GM12874 (cell line): Measurements from ENCODE around the gene SOCS3.

Experiments
- TF ChIP-seq, protein P1 (sequence below): IDR thresholded peaks from 2 replicates; pipeline ENCODE4 v1.5.1; 2011; ENCODE audit warnings: low read depth, mild to moderate bottlenecking, control low read depth, low read length, moderate library complexity; ENCODE audit not compliant: insufficient read depth

The SOCS3 gene

DNA sequence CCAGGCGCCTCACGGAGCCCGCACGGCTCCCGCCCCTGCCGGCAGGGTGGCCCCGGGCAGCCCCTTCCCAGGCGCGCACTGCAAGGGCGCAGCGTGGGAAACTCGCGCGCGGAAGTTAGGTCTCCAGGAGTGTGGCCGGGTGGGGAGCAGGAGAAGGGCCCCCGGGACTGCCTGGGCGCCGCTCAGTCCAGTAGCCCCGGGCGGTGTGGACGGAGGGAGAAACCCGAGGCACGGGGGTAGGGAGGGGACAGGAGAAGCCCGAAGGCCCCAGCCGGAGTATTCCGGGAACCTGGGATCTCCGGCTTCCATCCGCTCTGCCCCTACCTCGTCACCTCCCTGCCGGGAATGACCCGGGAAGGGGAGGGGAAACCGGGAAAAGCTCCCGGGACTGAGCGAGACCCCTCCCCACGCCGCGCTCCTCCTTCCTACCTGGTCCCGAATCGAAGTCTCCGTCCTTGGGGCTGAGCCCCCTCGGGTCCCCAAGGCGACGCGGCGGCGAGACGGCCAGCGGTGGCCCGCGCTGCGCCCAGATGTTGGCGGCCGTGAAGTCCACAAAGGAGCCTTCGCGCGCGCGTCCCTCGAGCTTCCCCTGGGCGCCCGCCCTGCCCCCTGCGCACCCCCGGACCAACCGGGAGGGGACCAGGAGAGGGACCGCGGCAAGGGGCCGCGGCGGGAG is 418 bp downstream of the SOCS3 start:
- TF ChIP-seq, protein P1, sequence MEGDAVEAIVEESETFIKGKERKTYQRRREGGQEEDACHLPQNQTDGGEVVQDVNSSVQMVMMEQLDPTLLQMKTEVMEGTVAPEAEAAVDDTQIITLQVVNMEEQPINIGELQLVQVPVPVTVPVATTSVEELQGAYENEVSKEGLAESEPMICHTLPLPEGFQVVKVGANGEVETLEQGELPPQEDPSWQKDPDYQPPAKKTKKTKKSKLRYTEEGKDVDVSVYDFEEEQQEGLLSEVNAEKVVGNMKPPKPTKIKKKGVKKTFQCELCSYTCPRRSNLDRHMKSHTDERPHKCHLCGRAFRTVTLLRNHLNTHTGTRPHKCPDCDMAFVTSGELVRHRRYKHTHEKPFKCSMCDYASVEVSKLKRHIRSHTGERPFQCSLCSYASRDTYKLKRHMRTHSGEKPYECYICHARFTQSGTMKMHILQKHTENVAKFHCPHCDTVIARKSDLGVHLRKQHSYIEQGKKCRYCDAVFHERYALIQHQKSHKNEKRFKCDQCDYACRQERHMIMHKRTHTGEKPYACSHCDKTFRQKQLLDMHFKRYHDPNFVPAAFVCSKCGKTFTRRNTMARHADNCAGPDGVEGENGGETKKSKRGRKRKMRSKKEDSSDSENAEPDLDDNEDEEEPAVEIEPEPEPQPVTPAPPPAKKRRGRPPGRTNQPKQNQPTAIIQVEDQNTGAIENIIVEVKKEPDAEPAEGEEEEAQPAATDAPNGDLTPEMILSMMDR = no peak

DNA sequence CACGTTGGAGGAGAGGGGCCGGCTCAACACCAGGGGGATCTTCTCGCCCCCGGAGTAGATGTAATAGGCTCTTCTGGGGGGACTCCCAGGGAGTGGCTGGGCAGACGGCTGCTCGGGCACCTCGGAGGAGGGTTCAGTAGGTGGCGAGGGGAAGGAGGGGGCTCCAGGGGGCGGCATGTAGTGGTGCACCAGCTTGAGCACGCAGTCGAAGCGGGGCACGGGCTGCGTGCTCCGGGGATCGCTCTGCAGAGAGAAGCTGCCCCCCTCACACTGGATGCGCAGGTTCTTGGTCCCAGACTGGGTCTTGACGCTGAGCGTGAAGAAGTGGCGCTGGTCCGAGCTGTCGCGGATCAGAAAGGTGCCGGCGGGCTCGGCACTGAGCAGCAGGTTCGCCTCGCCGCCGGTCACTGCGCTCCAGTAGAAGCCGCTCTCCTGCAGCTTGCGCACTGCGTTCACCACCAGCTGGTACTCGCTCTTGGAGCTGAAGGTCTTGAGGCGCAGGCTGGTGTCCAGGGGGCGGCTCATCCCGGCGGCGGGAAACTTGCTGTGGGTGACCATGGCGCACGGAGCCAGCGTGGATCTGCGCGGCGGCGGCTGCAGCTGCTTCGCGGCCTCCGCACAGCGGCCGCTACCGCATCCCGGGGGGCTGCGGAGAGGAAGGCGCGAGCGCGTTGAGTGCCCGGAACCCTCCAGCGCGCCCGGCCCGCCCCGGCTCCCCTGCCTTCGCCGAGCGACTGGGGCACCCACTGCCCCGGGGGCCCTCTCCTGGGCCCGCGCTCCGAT is 1.1 kb downstream of the SOCS3 start:
- TF ChIP-seq, protein P1 = no peak

DNA sequence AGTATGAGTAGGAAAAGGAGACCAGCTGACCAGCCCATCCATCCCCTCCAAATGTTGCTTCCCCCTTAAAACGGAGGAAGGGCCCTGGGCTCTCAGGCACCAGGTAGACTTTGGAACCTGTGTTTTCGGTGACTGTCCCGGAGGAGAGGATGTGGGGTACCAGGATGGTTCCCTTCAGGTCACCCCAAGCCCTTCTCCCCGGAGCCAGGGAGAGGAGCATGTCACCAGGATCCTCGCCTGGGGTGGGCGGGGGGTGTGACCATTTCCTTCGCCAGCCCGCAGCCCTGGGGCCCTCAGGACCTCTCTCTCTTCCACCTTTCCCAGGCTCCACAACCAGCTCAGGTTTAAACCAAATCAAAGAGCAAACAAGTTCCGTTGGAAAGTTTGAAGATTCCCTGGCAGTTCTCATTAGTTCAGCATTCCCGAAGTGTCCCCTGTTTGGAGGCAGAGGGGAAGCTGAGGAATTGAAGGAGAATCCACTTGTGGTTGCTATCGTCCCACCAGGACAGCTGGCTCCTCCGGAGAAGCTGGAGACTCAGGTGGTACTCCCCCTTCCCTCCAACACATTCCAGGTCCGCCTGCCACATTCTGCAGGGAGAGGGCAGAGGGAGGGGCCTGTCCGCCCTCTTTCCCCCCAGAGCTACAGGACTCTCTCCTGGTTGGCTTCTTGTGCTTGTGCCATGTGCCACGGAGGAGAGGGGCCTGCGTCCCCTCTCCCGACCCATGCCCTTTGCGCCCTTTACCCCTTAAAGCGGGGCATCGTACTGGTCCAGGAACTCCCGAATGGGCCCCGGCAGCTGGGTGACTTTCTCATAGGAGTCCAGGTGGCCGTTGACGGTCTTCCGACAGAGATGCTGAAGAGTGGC is 2.0 kb downstream of the SOCS3 start:
- TF ChIP-seq, protein P1 = no peak

DNA sequence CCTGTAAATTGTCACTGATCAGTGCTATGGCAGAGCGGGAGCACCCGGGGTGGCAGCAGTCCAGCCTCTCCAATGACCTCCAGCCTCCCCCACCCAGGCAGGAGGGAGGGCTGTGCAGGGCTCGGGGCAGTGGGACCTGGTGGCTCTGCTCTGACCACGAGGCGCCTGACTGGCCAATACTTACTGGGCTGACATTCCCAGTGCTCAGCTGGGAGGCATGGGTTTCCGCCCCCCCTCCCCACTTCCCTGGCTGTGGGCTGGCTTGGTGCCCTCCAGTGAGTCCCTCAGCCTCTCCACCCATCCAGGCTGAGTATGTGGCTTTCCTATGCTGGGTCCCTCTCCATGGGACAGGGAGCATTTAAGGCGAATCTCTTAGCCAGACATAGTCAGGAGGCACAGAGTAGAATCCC is 2.7 kb downstream of the SOCS3 start:
- TF ChIP-seq, protein P1 = no peak

DNA sequence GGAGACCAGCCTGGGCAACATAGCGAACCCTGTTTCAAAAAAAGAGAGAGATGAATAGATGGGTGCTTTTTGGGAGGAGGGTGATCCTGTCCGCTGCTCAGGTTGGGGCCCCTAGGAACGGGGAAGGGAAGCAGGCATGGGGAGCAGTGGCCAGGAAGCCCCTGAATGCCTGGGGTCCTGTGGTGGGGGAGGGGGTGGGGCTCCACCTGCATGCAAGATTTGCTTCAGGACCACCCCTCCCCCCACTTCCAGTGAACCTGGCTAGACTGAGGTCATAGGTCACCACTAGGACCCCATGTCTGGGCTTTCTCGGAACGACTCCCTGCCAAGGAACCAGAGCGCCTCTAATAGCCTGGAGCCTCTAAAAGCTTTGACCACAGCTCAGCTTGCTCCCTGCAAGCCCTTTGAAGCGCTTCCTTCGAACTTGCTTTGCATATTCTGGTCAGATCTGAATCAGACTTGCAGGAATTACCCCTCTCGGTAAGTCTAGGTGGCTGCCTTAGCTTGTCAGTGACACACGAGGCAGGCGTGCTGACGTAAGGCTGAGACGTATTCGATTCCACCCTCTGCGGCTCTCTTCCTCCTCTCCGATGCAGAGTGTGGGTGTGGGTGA is 3.7 kb downstream of the SOCS3 start:
- TF ChIP-seq, protein P1 = no peak

DNA sequence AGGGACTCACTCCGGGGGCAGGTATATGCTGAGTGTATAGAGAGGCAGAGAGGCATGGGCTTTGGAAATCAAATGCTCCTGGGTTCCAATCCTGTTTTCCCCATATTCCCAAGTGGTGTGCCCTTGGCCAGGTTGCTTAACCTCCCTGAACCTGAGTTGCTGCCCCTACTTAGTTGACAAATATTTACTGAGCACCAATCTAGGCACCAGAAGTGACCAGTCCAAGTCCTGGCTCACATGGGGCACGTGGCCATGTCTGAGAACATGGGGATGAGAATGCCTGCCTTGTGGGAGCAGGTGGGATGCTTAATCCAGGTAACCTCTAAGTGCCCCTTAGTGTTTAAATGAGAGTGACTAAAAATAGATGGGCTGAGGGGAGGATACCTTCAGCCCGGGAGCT is 4.2 kb downstream of the SOCS3 start:
- TF ChIP-seq, protein P1 = no peak

DNA sequence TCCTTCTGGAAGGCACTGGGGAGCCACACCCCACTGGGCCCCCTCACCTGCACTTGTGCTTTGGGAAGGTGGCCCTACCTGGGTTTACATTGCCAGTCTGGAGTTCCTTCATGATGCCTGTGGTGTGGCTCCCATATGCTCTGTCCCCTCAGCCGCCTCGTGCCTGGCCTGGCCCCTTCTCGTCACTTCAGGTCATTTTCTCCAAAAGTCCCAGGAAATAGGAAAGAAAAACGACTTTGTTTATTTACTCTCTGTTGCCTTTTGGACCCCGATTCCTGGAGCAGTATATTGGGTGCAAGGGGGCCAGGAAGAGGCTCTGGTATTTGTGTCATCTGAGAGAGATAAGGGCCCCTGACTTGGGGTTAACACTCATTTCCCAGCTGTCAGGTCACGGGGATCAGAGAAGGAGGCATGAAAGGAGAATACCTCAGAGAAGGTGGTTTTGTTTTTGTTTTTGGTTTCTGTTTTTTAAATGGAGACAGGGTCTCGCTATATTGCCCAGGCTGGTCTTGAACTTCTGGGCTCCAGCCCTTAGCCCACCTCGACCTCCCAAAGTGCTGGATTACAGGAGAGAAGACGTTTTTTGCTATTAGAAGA is 4.7 kb downstream of the SOCS3 start:
- TF ChIP-seq, protein P1 = no peak
